OCI-M1 (cell line): ENCODE results near the gene HS3ST3B1.

ENCODE experiments used
- DNase-seq: peaks from one replicate; lab custom pipeline; 2025; lab: John Stamatoyannopoulos, UW

Gene HS3ST3B1

GRCh38 chr17:14321476-14321949 is 20.6 kb downstream of the HS3ST3B1 start:
- no peak for DNase-seq

- no peak for DNase-seq
Observed at GRCh38 chr17:14321980-14322776, 21.3 kb downstream of the HS3ST3B1 start.

- DNase-seq = peak; percentile 32
Observed at GRCh38 chr17:14323522-14323981, 22.7 kb downstream of the HS3ST3B1 start.

GRCh38 chr17:14325618-14326167 is 24.8 kb downstream of the HS3ST3B1 start:
- no peak for DNase-seq

- DNase-seq = no peak
Observed at GRCh38 chr17:14329900-14330491, 29.1 kb downstream of the HS3ST3B1 start.

- no peak for DNase-seq
Observed at GRCh38 chr17:14330492-14330962, 29.6 kb downstream of the HS3ST3B1 start.

- peak; percentile 91 for DNase-seq
Observed at GRCh38 chr17:14331225-14331981, 30.5 kb downstream of the HS3ST3B1 start.

- DNase-seq = no peak
Observed at GRCh38 chr17:14331982-14332298, 31.1 kb downstream of the HS3ST3B1 start.

- no peak for DNase-seq
Observed at GRCh38 chr17:14332331-14332730, 31.4 kb downstream of the HS3ST3B1 start.

- no peak for DNase-seq
Observed at GRCh38 chr17:14333506-14333905, 32.6 kb downstream of the HS3ST3B1 start.

- DNase-seq = no peak
Observed at GRCh38 chr17:14334276-14334840, 33.5 kb downstream of the HS3ST3B1 start.

- peak; percentile 82 for DNase-seq
Observed at GRCh38 chr17:14334919-14335318, 34.0 kb downstream of the HS3ST3B1 start.

GRCh38 chr17:14336418-14336817 is 35.5 kb downstream of the HS3ST3B1 start:
- DNase-seq = no peak

GRCh38 chr17:14337596-14338079 is 36.8 kb downstream of the HS3ST3B1 start:
- no peak for DNase-seq

- no peak for DNase-seq
Observed at GRCh38 chr17:14340857-14341754, 40.2 kb downstream of the HS3ST3B1 start.

- no peak for DNase-seq
Observed at GRCh38 chr17:14341866-14342265, 41.0 kb downstream of the HS3ST3B1 start.

- no peak for DNase-seq
Observed at GRCh38 chr17:14346801-14347200, 45.9 kb downstream of the HS3ST3B1 start.

GRCh38 chr17:14351493-14351892 is 50.6 kb downstream of the HS3ST3B1 start:
- no peak for DNase-seq

- DNase-seq = peak; percentile 31
Observed at GRCh38 chr17:14352136-14352535, 51.3 kb downstream of the HS3ST3B1 start.

- no peak for DNase-seq
Observed at GRCh38 chr17:14353861-14354474, 53.1 kb downstream of the HS3ST3B1 start.
